ENCODE results near the gene MAJIN.

Gene MAJIN

DNA sequence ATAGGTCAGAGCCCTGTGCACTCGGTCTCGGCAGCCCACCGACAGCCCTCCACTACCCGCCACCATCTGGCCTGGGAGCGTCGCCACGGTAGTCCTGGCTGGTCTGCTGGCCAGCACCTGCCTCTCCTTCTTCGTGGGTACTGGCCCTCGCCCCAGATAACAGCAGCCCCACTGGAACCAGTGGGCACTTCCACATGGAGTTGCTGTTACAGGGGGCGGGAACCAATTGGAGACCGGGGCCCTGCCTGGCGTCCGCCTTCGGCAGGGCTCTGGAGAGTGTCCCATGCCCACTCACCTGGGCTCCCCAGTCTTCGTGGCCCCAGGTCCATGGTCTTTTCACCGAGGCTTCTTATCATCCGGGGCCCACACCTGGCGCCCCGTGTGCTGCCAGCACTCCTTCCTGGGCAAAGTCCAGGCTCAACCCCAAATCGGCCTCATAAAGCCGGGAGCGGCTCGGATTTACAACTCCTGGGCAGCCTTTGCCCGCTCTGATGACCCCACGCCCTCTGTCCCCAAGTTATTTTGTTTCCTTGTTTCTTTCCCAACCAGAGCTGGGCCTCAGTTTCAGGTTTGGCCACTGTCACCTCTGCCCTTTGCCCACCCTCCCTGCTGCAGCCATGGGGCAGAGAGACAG is 80.6 kb downstream of the MAJIN start:
- no peak for DNase-seq

DNA sequence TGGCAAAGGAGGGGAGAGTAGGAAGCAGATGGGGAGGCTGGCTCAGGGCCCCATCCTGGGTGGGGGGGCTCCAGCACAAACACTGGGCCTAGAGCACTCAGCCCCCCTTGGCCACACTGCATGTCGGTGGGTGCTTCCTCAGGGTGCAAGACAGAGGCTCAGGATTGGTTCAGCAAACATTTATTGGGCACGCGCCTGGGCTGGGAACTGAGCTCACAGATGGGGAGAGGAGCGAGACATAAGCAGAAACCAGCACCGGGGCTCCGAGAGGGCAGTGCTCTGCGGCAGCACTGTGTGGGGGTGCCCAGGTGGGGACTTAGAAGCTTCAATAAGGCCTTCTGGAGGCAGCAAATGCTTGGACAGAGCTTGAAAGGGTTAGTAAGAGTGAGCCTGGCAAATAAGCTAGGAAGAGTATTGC is 81.4 kb downstream of the MAJIN start:
- no peak for DNase-seq

DNA sequence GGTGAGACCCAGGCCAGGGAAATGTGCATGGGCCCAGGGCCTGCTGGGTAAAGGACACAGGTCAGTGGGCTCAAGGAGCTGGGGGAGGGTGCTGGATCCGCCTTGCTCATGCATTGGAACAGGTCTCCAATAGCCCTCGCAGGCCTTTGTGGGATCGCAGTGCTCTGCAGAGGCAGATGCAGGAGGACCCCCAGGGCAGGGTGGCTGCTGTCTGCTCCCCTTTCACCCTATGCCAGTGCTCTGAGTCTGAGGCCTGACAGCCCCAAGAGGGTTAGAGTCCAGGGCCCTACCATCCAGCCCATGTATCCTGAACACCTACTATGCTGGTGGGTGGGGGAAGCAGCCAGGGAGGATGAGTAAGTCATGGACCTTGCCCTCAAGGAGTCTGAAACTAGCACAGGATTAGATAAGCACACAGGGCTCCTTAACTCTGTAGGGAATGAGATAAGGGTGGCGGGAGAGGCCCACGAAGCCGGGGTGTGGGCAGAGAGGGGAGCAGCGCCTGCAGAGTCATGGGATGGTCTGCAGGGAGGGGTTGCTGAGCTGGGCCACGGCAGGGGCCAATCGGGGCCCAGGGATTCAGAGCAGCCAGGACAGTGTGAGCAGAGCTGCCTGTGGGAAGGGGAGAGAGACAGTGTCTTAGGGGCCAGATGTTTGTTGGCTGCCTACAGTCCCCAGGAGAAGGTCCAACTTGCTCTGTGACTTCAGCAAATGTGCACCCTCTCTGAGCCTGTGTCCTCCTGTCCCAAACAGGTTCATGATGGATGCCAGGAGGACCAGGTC is 83.0 kb downstream of the MAJIN start:
- DNase-seq, result no peak

DNA sequence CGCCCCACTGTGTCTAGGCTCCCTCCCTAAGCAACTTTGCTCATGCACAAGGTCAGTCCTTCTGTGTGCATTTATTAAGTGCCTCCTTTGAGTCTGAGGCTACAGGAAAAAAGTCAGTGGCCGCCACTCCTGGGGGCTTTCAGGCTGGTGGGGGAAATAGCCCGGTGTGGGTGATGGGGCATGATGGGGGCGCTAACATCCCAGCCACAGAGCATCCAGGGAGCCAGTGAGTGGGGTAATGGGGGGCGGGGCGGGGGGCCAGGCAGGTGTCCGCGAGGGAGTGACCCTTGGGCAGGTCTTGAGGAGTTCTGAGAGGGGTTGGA is 83.5 kb downstream of the MAJIN start:
- no peak for DNase-seq
